ENCODE measurements around the gene DDX17. TPM values are rescaled to one million over a fixed set of nuclear protein-coding genes. Genes with fewer than 3 reads are reported as not detected.
A peak's percentile ranks its signal among the peaks of the same experiment; 100 is the strongest.

The DDX17 gene
- total RNA-seq, 1 experiment from 2014 or later = 529 TPM

DNA sequence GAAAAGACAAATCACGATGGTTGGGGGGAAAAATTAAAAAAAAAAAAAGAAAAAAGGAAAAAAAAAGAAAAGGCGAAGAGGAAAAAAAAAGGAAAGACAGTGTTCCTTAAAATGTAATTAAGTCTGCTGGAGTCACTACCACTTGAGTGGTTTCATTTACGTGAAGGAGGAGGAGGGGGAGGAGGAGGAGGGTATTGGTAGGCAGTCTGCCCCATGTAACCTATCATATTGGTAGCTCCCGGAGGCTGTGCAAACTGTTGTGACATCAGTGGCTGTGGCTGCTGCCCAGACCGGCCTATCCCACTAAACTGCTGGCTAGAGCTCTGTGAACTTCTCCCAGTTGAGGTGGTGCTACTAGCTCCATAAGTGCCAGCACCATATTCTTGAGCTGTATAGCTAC lies 20.3 kb downstream of the DDX17 start:
- H2AK5ac ChIP-seq (ENCODE audit: insufficient read length, low read length) = no peak overlapping the region
- H4K8ac ChIP-seq (replicated peaks; ENCODE audit: insufficient read length, low read depth, low read length) = no peak overlapping the region
- no peaks in the 10 kb centered on the region for H3K9me3 ChIP-seq (ENCODE audit: control insufficient read depth, low read depth, low read length)
- H3K18ac ChIP-seq (ENCODE audit: insufficient read length, low read depth, low read length) = no peak overlapping the region
- no peak overlapping the region for H3K4me2 ChIP-seq (ENCODE audit: insufficient read depth, insufficient read length, low read length)
- no peaks in the 10 kb centered on the region for H3K27me3 ChIP-seq (ENCODE audit: insufficient read depth, low read length)
- H2BK5ac ChIP-seq (ENCODE audit: insufficient read length, low read length) = no peak overlapping the region
- H3K4me1 ChIP-seq (ENCODE audit: insufficient read depth, low read length) = no peaks in the 10 kb centered on the region
- H2BK20ac ChIP-seq (ENCODE audit: low read depth, low read length, poor library complexity, severe bottlenecking) = no peak overlapping the region
- Mint-ChIP-seq H3K27me3 (ENCODE audit: low read depth) (no peaks in the 10 kb centered on the region; the same call in 1 of the 2 replicates), H3K27ac (peak overlapping the region in 2 of 3 experiments; percentile 34 to 94; a peak in 3 of 7 replicates), H3K4me3 (no peak overlapping the region), H3K9me3 (no peaks in the 10 kb centered on the region), H3K36me3 (ENCODE audit: insufficient read depth in 1 of 3, low read depth in 3 of 3) (peaks cover 66 to 95% (median 95%) of the 10 kb centered on the region in 3 experiments), H3K4me1 (peaks cover 20 to 35% of the 10 kb centered on the region in 2 experiments)
- no peaks in the 10 kb centered on the region for H3K23me2 ChIP-seq (ENCODE audit: insufficient read length, low read depth, low read length, poor library complexity, severe bottlenecking)
- WGBS (ENCODE audit: extremely low coverage, insufficient read length, low lambda C conversion rate) = no CpG with 5 or more reads among the region's 5 CpGs
- no peak for DNase-seq
- H3K9ac ChIP-seq (ENCODE audit: extremely low read depth, insufficient read length, low read length) = no peak overlapping the region
- H4K20me1 ChIP-seq (ENCODE audit: control insufficient read depth, insufficient read depth, insufficient read length) = no peaks in the 10 kb centered on the region
- no peak overlapping the region for H3K4ac ChIP-seq (ENCODE audit: low read depth, low read length)
- H3T11ph ChIP-seq (ENCODE audit: low read length) = no peak overlapping the region
- no peak overlapping the region for H2BK12ac ChIP-seq (ENCODE audit: insufficient read length, low read depth, low read length)
- no peak overlapping the region for H3K23ac ChIP-seq (ENCODE audit: insufficient read length, low read depth, low read length)
- H3K79me2 ChIP-seq (ENCODE audit: insufficient read depth, low read length) = no peaks in the 10 kb centered on the region
- H3K27ac ChIP-seq (ENCODE audit: insufficient read length, low read depth, low read length) = no peak overlapping the region
- TF ChIP-seq, protein P1, sequence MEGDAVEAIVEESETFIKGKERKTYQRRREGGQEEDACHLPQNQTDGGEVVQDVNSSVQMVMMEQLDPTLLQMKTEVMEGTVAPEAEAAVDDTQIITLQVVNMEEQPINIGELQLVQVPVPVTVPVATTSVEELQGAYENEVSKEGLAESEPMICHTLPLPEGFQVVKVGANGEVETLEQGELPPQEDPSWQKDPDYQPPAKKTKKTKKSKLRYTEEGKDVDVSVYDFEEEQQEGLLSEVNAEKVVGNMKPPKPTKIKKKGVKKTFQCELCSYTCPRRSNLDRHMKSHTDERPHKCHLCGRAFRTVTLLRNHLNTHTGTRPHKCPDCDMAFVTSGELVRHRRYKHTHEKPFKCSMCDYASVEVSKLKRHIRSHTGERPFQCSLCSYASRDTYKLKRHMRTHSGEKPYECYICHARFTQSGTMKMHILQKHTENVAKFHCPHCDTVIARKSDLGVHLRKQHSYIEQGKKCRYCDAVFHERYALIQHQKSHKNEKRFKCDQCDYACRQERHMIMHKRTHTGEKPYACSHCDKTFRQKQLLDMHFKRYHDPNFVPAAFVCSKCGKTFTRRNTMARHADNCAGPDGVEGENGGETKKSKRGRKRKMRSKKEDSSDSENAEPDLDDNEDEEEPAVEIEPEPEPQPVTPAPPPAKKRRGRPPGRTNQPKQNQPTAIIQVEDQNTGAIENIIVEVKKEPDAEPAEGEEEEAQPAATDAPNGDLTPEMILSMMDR (conservative IDR thresholded peaks at IDR 0.05) = no peak
- no peak overlapping the region for H3K14ac ChIP-seq (ENCODE audit: insufficient read depth, low read length)
- H2AFZ ChIP-seq (ENCODE audit: low read length) = no peak overlapping the region
- H4K5ac ChIP-seq (ENCODE audit: insufficient read length, low read depth, low read length) = no peak overlapping the region
- no peak overlapping the region for H3K56ac ChIP-seq (ENCODE audit: insufficient read length, low read depth, low read length)
- H2BK15ac ChIP-seq (ENCODE audit: low read depth, low read length) = no peak overlapping the region
- no peak overlapping the region for H4K91ac ChIP-seq (ENCODE audit: insufficient read length, low read depth, low read length)
- no peak overlapping the region for H2BK120ac ChIP-seq (ENCODE audit: low read depth, low read length, poor library complexity, severe bottlenecking)
- no peaks in the 10 kb centered on the region for H3K79me1 ChIP-seq (ENCODE audit: insufficient read depth, low read depth, low read length, poor library complexity, severe bottlenecking)
